Lung (tissue), 12 donors: ENCODE measurements around the gene PALLD. TPM values are rescaled to one million over a fixed set of nuclear protein-coding genes. Genes with fewer than 3 reads are reported as not detected.

Experiments used
- ATAC-seq: fragments of 200-7000 bp; cut with Tn5 transposase; one replicate; pipeline ENCODE4 v1.9.1; 2020; ENCODE audit warnings: moderate number of reproducible peaks; ENCODE audit not compliant: insufficient read depth, low FRiP score
- DNase-seq, 3 donors: peaks; one replicate each; pipeline ENCODE4 v3.0.0-alpha.2; 2013 to 2017
- H3K27ac ChIP-seq, 2 donors: one replicate each; pipeline ENCODE4 v1.5.1; 2013; ENCODE audit warnings: mild to moderate bottlenecking in 2 of 2, moderate library complexity in 2 of 2, control low read depth in 1 of 2, inconsistent platforms in 1 of 2, low read depth in 1 of 2, low read length in 1 of 2
- H3K27me3 ChIP-seq, 3 donors: one replicate each; pipeline ENCODE4 v1.5.1; 2013; ENCODE audit warnings: low read length in 2 of 3; ENCODE audit not compliant: control insufficient read depth in 3 of 3, insufficient read depth in 3 of 3
- H3K36me3 ChIP-seq, 4 donors: one replicate each; pipeline ENCODE4 v1.5.1; 2013; ENCODE audit warnings: low read length in 4 of 4, mild to moderate bottlenecking in 1 of 4, moderate library complexity in 1 of 4; ENCODE audit not compliant: control insufficient read depth in 4 of 4, insufficient read depth in 4 of 4
- H3K4me1 ChIP-seq, 5 donors: one replicate each; pipeline ENCODE4 v1.5.1; 2013; ENCODE audit warnings: low read length in 5 of 5, mild to moderate bottlenecking in 2 of 5, moderate library complexity in 1 of 5; ENCODE audit not compliant: control insufficient read depth in 5 of 5, insufficient read depth in 5 of 5
- H3K4me3 ChIP-seq: one replicate; pipeline ENCODE4 v1.5.1; 2013; ENCODE audit warnings: mild to moderate bottlenecking, control low read depth, moderate library complexity
- H3K9ac ChIP-seq, 2 donors: one replicate each; pipeline ENCODE4 v1.5.1; 2013; ENCODE audit warnings: low read length in 2 of 2, control low read depth in 1 of 2; ENCODE audit not compliant: insufficient read depth in 1 of 2
- H3K9me3 ChIP-seq, 4 donors: one replicate each; pipeline ENCODE4 v1.5.1; 2013; ENCODE audit warnings: low read length in 3 of 4, mild to moderate bottlenecking in 1 of 4, moderate library complexity in 1 of 4; ENCODE audit not compliant: control insufficient read depth in 4 of 4, insufficient read depth in 3 of 4
- WGBS, 2 donors: extraction: QIAGEN DNeasy Blood & Tissue Kit; methylation state at CpG; one replicate each; pipeline ENCODE4 v1.1.7; 2013; 5-methylcytosine and 5-hydroxymethylcytosine counted together
- polyA plus RNA-seq, 2 donors: library from polyadenylated mRNA; stranded (reverse); fragments of 200-250 nt; gene quantifications; one replicate each; pipeline ENCODE4 v1.2.1, GENCODE V29; 2013
- total RNA-seq, 2 donors: library from RNA; depleted of rRNA in 1 of 2; stranded (reverse); fragments of >200 nt in 1 of 2; gene quantifications; one replicate each; pipeline ENCODE4 v1.2.1, GENCODE V29; 2014 to 2021
- TF ChIP-seq, protein P1 (sequence below): IDR thresholded peaks from 2 replicates; pipeline ENCODE4 v1.5.1; 2012; ENCODE audit warnings: mild to moderate bottlenecking; ENCODE audit errors: control extremely low read depth, extremely low read depth
- donor health status: control.
- donor health status: control.
- donor health status: Bipolar disorder and iron deficiency.
- donor health status: healthy.
- donor health status: DM: yes; HTN: yes; CAD: no.

The PALLD gene
- total and polyA plus RNA-seq, 4 donors = 20.7 to 139 (median 63.0) TPM

DNA sequence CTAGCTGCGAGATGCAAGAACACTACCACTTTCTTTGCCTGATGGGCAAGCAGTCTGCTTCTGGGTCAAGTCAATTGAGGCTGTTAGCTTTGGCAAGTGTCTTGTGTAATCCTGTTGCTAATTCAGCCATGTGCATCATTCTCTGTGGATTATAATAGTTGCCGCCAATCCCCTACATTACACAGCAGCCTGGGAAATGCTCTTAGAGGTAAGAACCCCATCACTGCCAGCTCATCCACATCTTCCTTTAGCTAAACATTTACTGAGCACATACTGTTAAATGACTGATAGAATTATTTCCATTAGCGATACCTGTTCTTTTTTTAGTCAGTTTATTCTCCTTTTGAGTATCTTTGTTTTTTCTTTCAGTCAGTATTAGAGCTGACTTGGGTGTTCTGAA, 397.0 kb downstream of the PALLD start:
- no peak for DNase-seq
- Histone ChIP-seq H3K27me3 (no peaks in the 10 kb centered on the region), H3K9me3 (no peaks in the 10 kb centered on the region), H3K36me3 (peaks cover 11 to 57% (median 41%) of the 10 kb centered on the region in 4 donors), H3K9ac (no peak overlapping the region), H3K4me3 (no peak overlapping the region), H3K4me1 (peaks cover 0 to 9% (median 0%) of the 10 kb centered on the region in 5 donors), H3K27ac (peak overlapping the region in 1 of 2 donors; percentile 21)
- ATAC-seq = no peak
- 94 to 98% methylated on average over 3 of the region's 3 CpGs for WGBS, 2 donors
- TF ChIP-seq, protein P1, sequence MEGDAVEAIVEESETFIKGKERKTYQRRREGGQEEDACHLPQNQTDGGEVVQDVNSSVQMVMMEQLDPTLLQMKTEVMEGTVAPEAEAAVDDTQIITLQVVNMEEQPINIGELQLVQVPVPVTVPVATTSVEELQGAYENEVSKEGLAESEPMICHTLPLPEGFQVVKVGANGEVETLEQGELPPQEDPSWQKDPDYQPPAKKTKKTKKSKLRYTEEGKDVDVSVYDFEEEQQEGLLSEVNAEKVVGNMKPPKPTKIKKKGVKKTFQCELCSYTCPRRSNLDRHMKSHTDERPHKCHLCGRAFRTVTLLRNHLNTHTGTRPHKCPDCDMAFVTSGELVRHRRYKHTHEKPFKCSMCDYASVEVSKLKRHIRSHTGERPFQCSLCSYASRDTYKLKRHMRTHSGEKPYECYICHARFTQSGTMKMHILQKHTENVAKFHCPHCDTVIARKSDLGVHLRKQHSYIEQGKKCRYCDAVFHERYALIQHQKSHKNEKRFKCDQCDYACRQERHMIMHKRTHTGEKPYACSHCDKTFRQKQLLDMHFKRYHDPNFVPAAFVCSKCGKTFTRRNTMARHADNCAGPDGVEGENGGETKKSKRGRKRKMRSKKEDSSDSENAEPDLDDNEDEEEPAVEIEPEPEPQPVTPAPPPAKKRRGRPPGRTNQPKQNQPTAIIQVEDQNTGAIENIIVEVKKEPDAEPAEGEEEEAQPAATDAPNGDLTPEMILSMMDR = no peak

DNA sequence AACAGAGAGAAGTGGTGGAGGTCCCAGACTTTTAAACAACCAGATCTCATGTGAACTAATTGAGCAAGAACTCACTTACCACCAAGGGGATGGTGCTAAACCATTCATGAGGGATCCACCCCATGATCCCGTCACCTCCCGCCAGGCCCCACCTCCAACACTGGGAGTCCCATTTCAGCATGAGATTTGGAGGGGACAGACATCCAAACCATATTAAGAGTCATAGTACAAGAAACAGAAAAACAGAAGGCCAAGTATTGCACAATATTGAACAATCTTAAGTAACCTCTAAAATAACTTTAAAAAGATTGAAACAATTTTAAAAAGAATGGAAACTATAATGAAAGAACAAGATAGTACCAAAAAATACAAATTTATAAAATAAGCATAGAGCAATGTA, 403.2 kb downstream of the PALLD start:
- no peak overlapping the region for H3K27ac ChIP-seq
- DNase-seq = peak in 1 of 3 donors; percentile 38
- H3K9me3 ChIP-seq = no peaks in the 10 kb centered on the region
- no peak for ATAC-seq
- H3K4me3 ChIP-seq = no peak overlapping the region
- TF ChIP-seq, protein P1 = no peak
- no peaks in the 10 kb centered on the region for H3K4me1 ChIP-seq
- H3K9ac ChIP-seq = no peak overlapping the region
- no peaks in the 10 kb centered on the region for H3K27me3 ChIP-seq
- WGBS, 2 donors = 67 to 76% methylated on average over 2 of the region's 2 CpGs
- peaks cover 2 to 36% (median 27%) of the 10 kb centered on the region in 4 donors for H3K36me3 ChIP-seq

DNA sequence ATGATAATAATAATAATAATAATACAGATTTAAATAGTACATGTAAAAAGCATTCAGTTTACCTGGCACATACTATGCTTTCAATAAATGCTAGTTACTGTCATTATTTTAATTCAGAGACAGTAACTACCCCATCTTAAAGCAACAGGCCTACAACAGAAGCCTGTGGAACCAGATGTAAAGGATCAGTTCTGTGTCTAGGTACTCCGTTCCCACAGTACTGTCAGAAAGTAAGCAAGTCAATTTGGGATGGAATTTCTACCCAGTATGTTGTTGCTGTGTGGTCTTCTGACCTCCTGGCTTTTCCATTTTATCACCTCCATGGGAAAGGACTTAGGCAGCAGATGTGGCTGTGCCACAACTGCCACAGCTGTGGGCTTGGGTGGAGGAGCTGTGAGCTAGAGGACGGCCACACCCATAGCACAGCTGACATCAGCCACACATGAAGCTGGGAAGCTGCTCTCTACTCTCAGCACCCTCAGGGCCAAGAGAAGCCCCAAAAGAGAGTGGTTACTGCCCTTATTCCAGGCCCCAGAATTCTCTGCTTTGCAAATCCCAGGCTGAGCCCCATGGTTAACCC, 410.4 kb downstream of the PALLD start:
- WGBS, 2 donors = 89 to 91% methylated on average over 2 of the region's 2 CpGs
- Histone ChIP-seq H3K36me3 (peaks cover 3 to 37% (median 20%) of the 10 kb centered on the region in 4 donors), H3K4me1 (peaks cover 0 to 7% (median 5%) of the 10 kb centered on the region in 5 donors), H3K9ac (no peak overlapping the region), H3K9me3 (no peaks in the 10 kb centered on the region), H3K27ac (peak overlapping the region; percentile 17 to 47), H3K4me3 (no peak overlapping the region), H3K27me3 (no peaks in the 10 kb centered on the region)
- DNase-seq (no peak), ATAC-seq (no peak)
- TF ChIP-seq, protein P1 = no peak

DNA sequence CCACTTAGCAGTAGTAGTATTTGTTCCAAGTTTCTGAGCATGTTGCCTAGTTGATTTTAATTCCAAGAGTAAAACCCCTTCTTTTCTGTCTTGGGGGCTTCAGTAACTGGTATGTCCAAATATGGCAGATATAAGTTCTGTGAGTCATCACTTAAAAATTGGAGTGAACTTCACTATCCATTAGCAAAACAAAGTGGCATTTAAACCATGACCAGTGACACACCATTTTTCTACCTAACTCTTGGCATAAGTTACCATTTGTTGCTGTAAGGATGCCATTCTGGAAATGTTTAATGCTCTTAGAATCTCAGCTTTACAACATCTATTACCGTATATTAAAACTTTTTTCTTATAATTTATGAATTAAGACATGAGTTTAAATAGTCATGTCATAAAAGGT, 411.2 kb downstream of the PALLD start:
- peak overlapping the region in 1 of 2 donors; percentile 38 for H3K27ac ChIP-seq
- H3K9ac ChIP-seq = no peak overlapping the region
- peaks cover 0 to 12% (median 5%) of the 10 kb centered on the region in 5 donors for H3K4me1 ChIP-seq
- WGBS, 2 donors = 94 to 97% methylated on average over 1 of the region's 1 CpG
- H3K36me3 ChIP-seq = peaks cover 3 to 33% (median 19%) of the 10 kb centered on the region in 4 donors
- no peaks in the 10 kb centered on the region for H3K9me3 ChIP-seq
- DNase-seq = no peak
- no peak overlapping the region for H3K4me3 ChIP-seq
- H3K27me3 ChIP-seq = no peaks in the 10 kb centered on the region
- TF ChIP-seq, protein P1 = no peak
- no peak for ATAC-seq
